Measurements from ENCODE around the gene LRMDA. TPM values are rescaled to one million over a fixed set of nuclear protein-coding genes. Genes with fewer than 3 reads are reported as not detected.

The LRMDA gene
- total and polyA plus RNA-seq, 2 of the 13 experiments (the other 11 are each of a cell fraction or from before 2014, with no cell fraction given): 13.4 to 22.0 TPM

DNA sequence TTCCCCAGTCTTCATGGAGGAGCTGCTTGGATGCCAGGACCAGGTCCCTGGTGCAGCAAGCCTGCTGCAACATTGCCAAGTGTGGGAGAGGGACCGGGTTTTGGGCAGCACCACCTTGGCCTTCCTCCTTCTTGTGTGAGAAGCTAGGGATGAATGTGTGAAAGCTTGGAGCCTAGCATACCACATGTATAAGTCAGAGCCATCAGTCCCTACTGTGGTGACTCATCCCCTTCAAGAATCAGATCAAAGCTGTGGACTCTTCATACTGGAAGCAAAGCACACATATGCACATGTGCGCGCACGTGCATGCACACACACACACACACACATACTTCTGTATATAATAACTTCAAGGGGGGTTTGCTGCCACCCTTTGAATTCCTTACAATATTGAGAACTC lies 527.8 kb downstream of the LRMDA start (continued):
- TF ChIP-seq ZNF468 (CRISPR knock-in tag; IDR thresholded peaks at IDR 0.05) (no peak), ZBTB8A (CRISPR knock-in tag; IDR thresholded peaks at IDR 0.05; ENCODE audit: borderline replicate concordance, low read depth) (no peak), FOSL2 (CRISPR knock-in tag; IDR thresholded peaks at IDR 0.05) (peak; percentile 82), ZNF878 (CRISPR knock-in tag; IDR thresholded peaks at IDR 0.05) (no peak), SIX4 (CRISPR knock-in tag; IDR thresholded peaks at IDR 0.05) (no peak), BHLHE40 (IDR thresholded peaks at IDR 0.05; ENCODE audit: low read length) (peak; percentile 91), ZNF644 (CRISPR knock-in tag; IDR thresholded peaks at IDR 0.05; ENCODE audit: low read depth) (no peak), SNRNP70 (IDR thresholded peaks at IDR 0.05; ENCODE audit: low read depth, low read length) (no peak), CBX2 (IDR thresholded peaks at IDR 0.05; ENCODE audit: low read depth, low read length) (no peak), CBX2 (CRISPR knock-in tag; IDR thresholded peaks at IDR 0.05; ENCODE audit: low read depth) (no peak), ZNF883 (CRISPR knock-in tag; IDR thresholded peaks at IDR 0.05; ENCODE audit: not compliant biosample characterization) (no peak), MED13 (CRISPR knock-in tag; IDR thresholded peaks at IDR 0.05) (no peak), ZNF292 (CRISPR knock-in tag; IDR thresholded peaks at IDR 0.05; ENCODE audit: borderline replicate concordance, low read depth) (no peak), BRF2 (CRISPR knock-in tag; IDR thresholded peaks at IDR 0.05) (no peak), PAXIP1 (CRISPR knock-in tag; conservative IDR thresholded peaks at IDR 0.05) (no peak), MNT (IDR thresholded peaks at IDR 0.05) (peak; percentile 14; the same call in 1 of the 2 replicates), SMARCC2 (IDR thresholded peaks at IDR 0.05) (no peak), NR2F2 (IDR thresholded peaks at IDR 0.05; ENCODE audit: borderline replicate concordance, low read depth) (no peak), PHF21A (CRISPR knock-in tag; IDR thresholded peaks at IDR 0.05) (no peak), ZNF501 (CRISPR knock-in tag; IDR thresholded peaks at IDR 0.05) (no peak), XRCC5 (optimal IDR thresholded peaks at IDR 0.05; ENCODE audit: low read length) (no peak)
- TF ChIP-seq, protein P1, sequence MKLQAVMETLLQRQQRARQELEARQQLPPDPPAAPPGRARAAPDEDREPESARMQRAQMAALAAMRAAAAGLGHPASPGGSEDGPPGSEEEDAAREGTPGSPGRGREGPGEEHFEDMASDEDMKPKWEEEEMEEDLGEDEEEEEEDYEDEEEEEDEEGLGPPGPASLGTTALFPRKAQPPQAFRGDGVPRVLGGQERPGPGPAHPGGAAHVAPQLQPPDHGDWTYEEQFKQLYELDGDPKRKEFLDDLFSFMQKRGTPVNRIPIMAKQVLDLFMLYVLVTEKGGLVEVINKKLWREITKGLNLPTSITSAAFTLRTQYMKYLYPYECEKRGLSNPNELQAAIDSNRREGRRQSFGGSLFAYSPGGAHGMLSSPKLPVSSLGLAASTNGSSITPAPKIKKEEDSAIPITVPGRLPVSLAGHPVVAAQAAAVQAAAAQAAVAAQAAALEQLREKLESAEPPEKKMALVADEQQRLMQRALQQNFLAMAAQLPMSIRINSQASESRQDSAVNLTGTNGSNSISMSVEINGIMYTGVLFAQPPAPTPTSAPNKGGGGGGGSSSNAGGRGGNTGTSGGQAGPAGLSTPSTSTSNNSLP (IDR thresholded peaks at IDR 0.05; ENCODE audit: low read depth, low read length): 0 out of 2 replicates have a peak, but pooled peaks have one; percentile 15
- TF ChIP-seq, protein P2, sequence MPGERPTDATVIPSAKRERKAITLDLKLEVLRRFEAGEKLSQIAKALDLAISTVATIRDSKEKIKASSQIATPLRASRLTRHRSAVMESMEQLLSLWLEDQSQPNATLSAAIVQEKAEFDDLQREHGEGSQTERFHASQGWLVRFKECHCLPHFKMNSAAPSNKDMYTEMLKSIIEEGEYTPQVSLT (CRISPR knock-in tag; IDR thresholded peaks at IDR 0.05; ENCODE audit: borderline replicate concordance, low read depth): no peak

All from HepG2 (cell line).